ENCODE results near the gene SGO2. TPM values are rescaled to one million over a fixed set of nuclear protein-coding genes. Genes with fewer than 3 reads are reported as not detected.
A peak's percentile ranks its signal among the peaks of the same experiment; 100 is the strongest.

SGO2 gene
- total and polyA plus RNA-seq, 2 of the 13 experiments (the other 11 are each of a cell fraction or from before 2014, with no cell fraction given) = 5.1 to 16.2 TPM

DNA sequence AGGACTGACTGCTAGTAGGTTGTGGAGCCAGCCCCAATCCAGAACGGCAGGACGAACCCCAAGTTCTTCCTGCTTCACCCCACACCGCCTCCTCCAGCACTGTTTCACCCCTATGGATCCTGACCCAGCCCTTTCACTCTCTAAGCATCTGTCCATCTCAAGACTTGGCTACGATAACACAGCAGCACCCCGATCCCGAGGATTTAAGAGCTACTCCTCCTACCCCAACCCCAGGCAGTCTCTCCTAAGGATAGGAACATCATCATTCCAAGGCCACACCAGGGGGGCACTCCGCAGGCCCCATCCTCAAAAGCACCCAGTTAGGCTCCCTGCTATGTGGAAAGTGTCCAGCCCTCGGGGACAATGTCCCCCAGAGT is 16.8 kb upstream of the SGO2 start:
- Histone ChIP-seq H3K36me3 (replicated peaks in 1 of 2; ENCODE audit: control insufficient read depth in 1 of 2, insufficient read depth in 2 of 2, low read length in 2 of 2) (no peaks in the 10 kb centered on the region), H3K27me3 (ENCODE audit: control insufficient read depth in 1 of 2, insufficient read depth in 2 of 2, low read length in 2 of 2) (peaks cover 0 to 4% of the 10 kb centered on the region in 2 experiments; a peak in 1 of 5 replicates), H4K20me1 (ENCODE audit: insufficient read depth, low read length) (no peaks in the 10 kb centered on the region), H3K9me3 (ENCODE audit: low read length) (no peaks in the 10 kb centered on the region), H3K79me2 (ENCODE audit: insufficient read depth, low read length) (peaks cover 4% of the 10 kb centered on the region), H3K27ac (ENCODE audit: extremely low read length, insufficient read depth, low read length) (peak overlapping the region; percentile 69), H3K9ac (ENCODE audit: insufficient read depth, low read depth, low read length) (peak overlapping the region; percentile 85), H3K4me1 (ENCODE audit: insufficient read depth, low read length) (peaks cover 23% of the 10 kb centered on the region), H2AFZ (ENCODE audit: low read length) (peak overlapping the region; percentile 56), H3K4me2 (ENCODE audit: low read depth, low read length) (peak overlapping the region; percentile 90), H3K4me3 (replicated peaks in 1 of 3; ENCODE audit: insufficient read depth in 1 of 3, low read depth in 2 of 3, low read length in 3 of 3) (peak overlapping the region; percentile 89 to 98 (median 94))
- intact Hi-C loops (cut with micrococcal nuclease; ENCODE audit: unreplicated experiment) = no loop called here
- in situ Hi-C loops (cut with HindIII; ENCODE audit: extremely low pct_ligation_motif_present, low pct_unique_long_range_greater_than_20kb) = no loop called here
- WGBS (ENCODE audit: low lambda C conversion rate) = 2% methylated on average over 8 of the region's 8 CpGs
- DNase-seq (ENCODE audit: low spot score) (no peak), ATAC-seq (peak; percentile 41), FAIRE-seq (no peak)
- TSS peak; percentile 74 for BruUV-seq (replicated peaks)
- ChIA-PET POLR2A (interaction anchor here (0.6 to 1.6 kb wide), 9 partner anchors 13 to 942 kb away, joined by 3 to 9 read pairs (median 4); partner anchors contain the start of genes AOX1 and SPATS2L), CTCF (ENCODE audit: low intra/inter-chr PET ratio, low total read pairs) (interaction anchor here (1.2 to 2.1 kb wide), 2 partner anchors 25 to 530 kb away, joined by 5 to 8 read pairs; no protein-coding TSS in a partner anchor)
- TF ChIP-seq ZNF337 (CRISPR knock-in tag; IDR thresholded peaks at IDR 0.05; ENCODE audit: borderline replicate concordance, low read depth) (no peak), NAIF1 (CRISPR knock-in tag; IDR thresholded peaks at IDR 0.05; ENCODE audit: borderline replicate concordance) (0 out of 2 replicates have a peak, but pooled peaks have one; percentile 12), PHF21A (CRISPR knock-in tag; IDR thresholded peaks at IDR 0.05) (no peak), SRSF1 (optimal IDR thresholded peaks at IDR 0.05; ENCODE audit: low read depth, low read length) (peak; percentile 11), ZNF776 (CRISPR knock-in tag; IDR thresholded peaks at IDR 0.05) (0 out of 2 replicates have a peak, but pooled peaks have one; percentile 14), ZNF879 (CRISPR knock-in tag; IDR thresholded peaks at IDR 0.05) (no peak), GABPB1 (CRISPR knock-in tag; IDR thresholded peaks at IDR 0.05) (no peak), SNAPC2 (CRISPR knock-in tag; IDR thresholded peaks at IDR 0.05) (0 out of 2 replicates have a peak, but pooled peaks have one; percentile 8), ZNF121 (CRISPR knock-in tag; IDR thresholded peaks at IDR 0.05) (no peak), ZNF136 (CRISPR knock-in tag; IDR thresholded peaks at IDR 0.05; ENCODE audit: low read depth) (0 out of 2 replicates have a peak, but pooled peaks have one; percentile 32)
- TF ChIP-seq, protein P1, sequence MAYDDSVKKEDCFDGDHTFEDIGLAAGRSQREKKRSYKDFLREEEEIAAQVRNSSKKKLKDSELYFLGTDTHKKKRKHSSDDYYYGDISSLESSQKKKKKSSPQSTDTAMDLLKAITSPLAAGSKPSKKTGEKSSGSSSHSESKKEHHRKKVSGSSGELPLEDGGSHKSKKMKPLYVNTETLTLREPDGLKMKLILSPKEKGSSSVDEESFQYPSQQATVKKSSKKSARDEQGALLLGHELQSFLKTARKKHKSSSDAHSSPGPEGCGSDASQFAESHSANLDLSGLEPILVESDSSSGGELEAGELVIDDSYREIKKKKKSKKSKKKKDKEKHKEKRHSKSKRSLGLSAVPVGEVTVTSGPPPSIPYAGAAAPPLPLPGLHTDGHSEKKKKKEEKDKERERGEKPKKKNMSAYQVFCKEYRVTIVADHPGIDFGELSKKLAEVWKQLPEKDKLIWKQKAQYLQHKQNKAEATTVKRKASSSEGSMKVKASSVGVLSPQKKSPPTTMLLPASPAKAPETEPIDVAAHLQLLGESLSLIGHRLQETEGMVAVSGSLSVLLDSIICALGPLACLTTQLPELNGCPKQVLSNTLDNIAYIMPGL (CRISPR knock-in tag; IDR thresholded peaks at IDR 0.05; ENCODE audit: borderline replicate concordance in 1 of 2, low read depth in 1 of 2) = 0 out of 4 replicates have a peak, but pooled peaks of 1 of the 2 experiments have one; percentile 2
- TF ChIP-seq, protein P2, sequence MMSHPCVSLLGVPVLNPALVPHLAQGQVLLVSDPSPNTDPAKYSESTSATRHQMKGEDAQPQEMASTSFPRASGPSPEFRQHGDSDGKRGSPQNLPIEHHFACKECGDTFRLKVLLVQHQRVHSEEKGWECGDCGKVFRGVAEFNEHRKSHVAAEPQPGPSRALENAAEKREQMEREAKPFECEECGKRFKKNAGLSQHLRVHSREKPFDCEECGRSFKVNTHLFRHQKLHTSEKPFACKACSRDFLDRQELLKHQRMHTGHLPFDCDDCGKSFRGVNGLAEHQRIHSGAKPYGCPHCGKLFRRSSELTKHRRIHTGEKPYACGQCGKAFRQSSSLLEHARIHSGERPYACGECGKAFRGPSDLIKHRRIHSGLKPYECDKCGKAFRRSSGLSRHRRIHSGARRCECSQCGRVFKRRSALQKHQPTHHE (CRISPR knock-in tag; IDR thresholded peaks at IDR 0.05; ENCODE audit: borderline replicate concordance) = 0 out of 2 replicates have a peak, but pooled peaks have one; percentile 33
- TF ChIP-seq, protein P3, sequence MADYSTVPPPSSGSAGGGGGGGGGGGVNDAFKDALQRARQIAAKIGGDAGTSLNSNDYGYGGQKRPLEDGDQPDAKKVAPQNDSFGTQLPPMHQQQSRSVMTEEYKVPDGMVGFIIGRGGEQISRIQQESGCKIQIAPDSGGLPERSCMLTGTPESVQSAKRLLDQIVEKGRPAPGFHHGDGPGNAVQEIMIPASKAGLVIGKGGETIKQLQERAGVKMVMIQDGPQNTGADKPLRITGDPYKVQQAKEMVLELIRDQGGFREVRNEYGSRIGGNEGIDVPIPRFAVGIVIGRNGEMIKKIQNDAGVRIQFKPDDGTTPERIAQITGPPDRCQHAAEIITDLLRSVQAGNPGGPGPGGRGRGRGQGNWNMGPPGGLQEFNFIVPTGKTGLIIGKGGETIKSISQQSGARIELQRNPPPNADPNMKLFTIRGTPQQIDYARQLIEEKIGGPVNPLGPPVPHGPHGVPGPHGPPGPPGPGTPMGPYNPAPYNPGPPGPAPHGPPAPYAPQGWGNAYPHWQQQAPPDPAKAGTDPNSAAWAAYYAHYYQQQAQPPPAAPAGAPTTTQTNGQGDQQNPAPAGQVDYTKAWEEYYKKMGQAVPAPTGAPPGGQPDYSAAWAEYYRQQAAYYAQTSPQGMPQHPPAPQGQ (CRISPR knock-in tag; IDR thresholded peaks at IDR 0.05; ENCODE audit: borderline replicate concordance) = peak; percentile 40; the same call in 1 of the 2 replicates
- TF ChIP-seq, protein P4, sequence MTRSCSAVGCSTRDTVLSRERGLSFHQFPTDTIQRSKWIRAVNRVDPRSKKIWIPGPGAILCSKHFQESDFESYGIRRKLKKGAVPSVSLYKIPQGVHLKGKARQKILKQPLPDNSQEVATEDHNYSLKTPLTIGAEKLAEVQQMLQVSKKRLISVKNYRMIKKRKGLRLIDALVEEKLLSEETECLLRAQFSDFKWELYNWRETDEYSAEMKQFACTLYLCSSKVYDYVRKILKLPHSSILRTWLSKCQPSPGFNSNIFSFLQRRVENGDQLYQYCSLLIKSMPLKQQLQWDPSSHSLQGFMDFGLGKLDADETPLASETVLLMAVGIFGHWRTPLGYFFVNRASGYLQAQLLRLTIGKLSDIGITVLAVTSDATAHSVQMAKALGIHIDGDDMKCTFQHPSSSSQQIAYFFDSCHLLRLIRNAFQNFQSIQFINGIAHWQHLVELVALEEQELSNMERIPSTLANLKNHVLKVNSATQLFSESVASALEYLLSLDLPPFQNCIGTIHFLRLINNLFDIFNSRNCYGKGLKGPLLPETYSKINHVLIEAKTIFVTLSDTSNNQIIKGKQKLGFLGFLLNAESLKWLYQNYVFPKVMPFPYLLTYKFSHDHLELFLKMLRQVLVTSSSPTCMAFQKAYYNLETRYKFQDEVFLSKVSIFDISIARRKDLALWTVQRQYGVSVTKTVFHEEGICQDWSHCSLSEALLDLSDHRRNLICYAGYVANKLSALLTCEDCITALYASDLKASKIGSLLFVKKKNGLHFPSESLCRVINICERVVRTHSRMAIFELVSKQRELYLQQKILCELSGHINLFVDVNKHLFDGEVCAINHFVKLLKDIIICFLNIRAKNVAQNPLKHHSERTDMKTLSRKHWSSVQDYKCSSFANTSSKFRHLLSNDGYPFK (CRISPR knock-in tag; IDR thresholded peaks at IDR 0.05; ENCODE audit: borderline replicate concordance) = 0 out of 2 replicates have a peak, but pooled peaks have one; percentile 28

Data from HepG2 (cell line).